Measurements from ENCODE around the gene SPRYD3.
A peak's percentile ranks its signal among the peaks of the same experiment; 100 is the strongest.
"Not testable (repeated sequence)": the region's sequence is repeated elsewhere in the genome, so short reads cannot be mapped to it uniquely, and the experiment has no call there.

The SPRYD3 gene

GRCh38 chr12:53101931-53102781 lies 23.0 kb upstream of the SPRYD3 start:
- no peak for DNase-seq

- no peak for DNase-seq
These were observed 22.1 kb upstream of the SPRYD3 start for GRCh38 chr12:53101266-53101665.

- no peak for DNase-seq
These were observed 21.4 kb upstream of the SPRYD3 start for GRCh38 chr12:53100466-53101151.

- DNase-seq, result peak; percentile 79 to 87
These were observed 20.1 kb upstream of the SPRYD3 start for GRCh38 chr12:53099071-53099882.

GRCh38 chr12:53098354-53098981 lies 19.3 kb upstream of the SPRYD3 start:
- peak in 1 of 2 experiments; percentile 39 for DNase-seq

- DNase-seq, result peak; percentile 35 to 55
These were observed 18.6 kb upstream of the SPRYD3 start, which contains the start of gene IGFBP6 for GRCh38 chr12:53097564-53098353. Gene IGFBP6 (plus strand): TSS chr12:53097667. CDS start chr12:53097718, 51 bp downstream.

- DNase-seq, result no peak
These were observed 18.0 kb upstream of the SPRYD3 start for GRCh38 chr12:53097207-53097563.

- DNase-seq, result no peak
These were observed 17.6 kb upstream of the SPRYD3 start for GRCh38 chr12:53096759-53097158.

GRCh38 chr12:53096089-53096741 lies 17.0 kb upstream of the SPRYD3 start:
- DNase-seq, result no peak

- not testable (repeated sequence) for DNase-seq
These were observed 16.4 kb upstream of the SPRYD3 start for GRCh38 chr12:53095596-53095895.

GRCh38 chr12:53094796-53095595 lies 15.8 kb upstream of the SPRYD3 start:
- DNase-seq, result not testable (repeated sequence)

GRCh38 chr12:53094394-53094787 lies 15.2 kb upstream of the SPRYD3 start:
- no peak for DNase-seq

GRCh38 chr12:53093777-53094393 lies 14.7 kb upstream of the SPRYD3 start:
- DNase-seq, result no peak

GRCh38 chr12:53091756-53092155 lies 12.6 kb upstream of the SPRYD3 start:
- DNase-seq, result no peak

- no peak for DNase-seq
These were observed 11.4 kb upstream of the SPRYD3 start for GRCh38 chr12:53090554-53090953.

GRCh38 chr12:53090105-53090504 lies 10.9 kb upstream of the SPRYD3 start:
- no peak for DNase-seq

GRCh38 chr12:53086361-53086760 lies 7.2 kb upstream of the SPRYD3 start:
- DNase-seq, result no peak

- DNase-seq, result no peak
These were observed 3.5 kb upstream of the SPRYD3 start for GRCh38 chr12:53082637-53083175.

- peak in 1 of 2 experiments; percentile 35 for DNase-seq
These were observed 565 bp downstream of the SPRYD3 start for GRCh38 chr12:53078425-53079225.
